ENCODE results near the gene NPAS2.

DNA sequence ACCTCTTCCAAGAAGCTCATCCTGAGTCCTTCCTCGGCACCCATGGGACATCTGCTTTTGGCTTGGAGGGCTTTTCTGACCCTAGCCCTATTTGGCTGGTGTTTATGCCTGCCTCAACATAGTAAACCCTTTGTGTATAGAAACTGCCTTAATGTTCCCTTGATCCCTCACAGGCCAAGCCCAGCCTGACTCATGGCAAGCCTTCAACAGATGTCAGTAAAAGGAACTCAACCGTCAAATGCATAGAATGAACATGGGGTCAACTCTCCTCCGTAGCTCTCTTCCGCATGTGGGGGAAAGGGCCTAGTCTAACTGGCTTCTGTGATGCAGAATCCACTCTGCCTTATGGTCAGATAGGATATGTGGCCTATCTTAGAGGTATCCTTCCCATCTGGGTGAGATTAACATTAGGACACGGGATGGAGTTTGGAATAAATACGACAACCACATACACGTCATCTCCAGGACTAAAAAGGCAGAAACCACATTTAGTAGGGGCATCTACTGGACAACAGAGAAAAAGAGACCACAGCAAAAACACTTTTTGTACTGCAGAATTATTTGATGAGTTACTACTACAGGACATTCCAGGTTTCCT is 2.5 kb upstream of the NPAS2 start:
- TF ChIP-seq, protein P1, sequence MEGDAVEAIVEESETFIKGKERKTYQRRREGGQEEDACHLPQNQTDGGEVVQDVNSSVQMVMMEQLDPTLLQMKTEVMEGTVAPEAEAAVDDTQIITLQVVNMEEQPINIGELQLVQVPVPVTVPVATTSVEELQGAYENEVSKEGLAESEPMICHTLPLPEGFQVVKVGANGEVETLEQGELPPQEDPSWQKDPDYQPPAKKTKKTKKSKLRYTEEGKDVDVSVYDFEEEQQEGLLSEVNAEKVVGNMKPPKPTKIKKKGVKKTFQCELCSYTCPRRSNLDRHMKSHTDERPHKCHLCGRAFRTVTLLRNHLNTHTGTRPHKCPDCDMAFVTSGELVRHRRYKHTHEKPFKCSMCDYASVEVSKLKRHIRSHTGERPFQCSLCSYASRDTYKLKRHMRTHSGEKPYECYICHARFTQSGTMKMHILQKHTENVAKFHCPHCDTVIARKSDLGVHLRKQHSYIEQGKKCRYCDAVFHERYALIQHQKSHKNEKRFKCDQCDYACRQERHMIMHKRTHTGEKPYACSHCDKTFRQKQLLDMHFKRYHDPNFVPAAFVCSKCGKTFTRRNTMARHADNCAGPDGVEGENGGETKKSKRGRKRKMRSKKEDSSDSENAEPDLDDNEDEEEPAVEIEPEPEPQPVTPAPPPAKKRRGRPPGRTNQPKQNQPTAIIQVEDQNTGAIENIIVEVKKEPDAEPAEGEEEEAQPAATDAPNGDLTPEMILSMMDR (IDR thresholded peaks at IDR 0.05; ENCODE audit: low read length): no peak
- no peak for TF ChIP-seq EZH2 (optimal IDR thresholded peaks at IDR 0.05; ENCODE audit: low read depth, low read length)

All from MM.1S (cell line).